ENCODE measurements around the gene MYO5A.

DNA sequence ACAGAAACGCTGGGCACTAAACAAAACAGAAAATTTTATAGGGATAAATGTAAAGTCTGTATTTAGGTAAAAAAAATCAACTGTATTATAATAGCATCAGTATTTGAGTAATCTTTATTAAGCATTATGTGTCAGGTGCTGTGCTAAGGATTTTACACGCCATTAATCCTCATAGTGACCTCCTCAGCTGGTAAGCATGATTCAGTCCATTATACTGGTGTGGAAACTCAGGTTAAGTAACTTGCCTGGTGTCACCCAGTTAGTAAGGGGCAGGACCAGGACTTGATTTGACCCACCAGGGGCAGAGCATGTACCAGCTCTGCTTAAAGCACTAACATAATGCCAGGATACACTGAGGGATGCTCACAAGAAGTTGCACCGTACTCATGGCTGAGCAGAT lies 237.9 kb downstream of the MYO5A start:
- no peak for TF ChIP-seq ZFP36 (IDR thresholded peaks at IDR 0.05; ENCODE audit: borderline replicate concordance, partially characterized antibody)
- TF ChIP-seq, protein P1, sequence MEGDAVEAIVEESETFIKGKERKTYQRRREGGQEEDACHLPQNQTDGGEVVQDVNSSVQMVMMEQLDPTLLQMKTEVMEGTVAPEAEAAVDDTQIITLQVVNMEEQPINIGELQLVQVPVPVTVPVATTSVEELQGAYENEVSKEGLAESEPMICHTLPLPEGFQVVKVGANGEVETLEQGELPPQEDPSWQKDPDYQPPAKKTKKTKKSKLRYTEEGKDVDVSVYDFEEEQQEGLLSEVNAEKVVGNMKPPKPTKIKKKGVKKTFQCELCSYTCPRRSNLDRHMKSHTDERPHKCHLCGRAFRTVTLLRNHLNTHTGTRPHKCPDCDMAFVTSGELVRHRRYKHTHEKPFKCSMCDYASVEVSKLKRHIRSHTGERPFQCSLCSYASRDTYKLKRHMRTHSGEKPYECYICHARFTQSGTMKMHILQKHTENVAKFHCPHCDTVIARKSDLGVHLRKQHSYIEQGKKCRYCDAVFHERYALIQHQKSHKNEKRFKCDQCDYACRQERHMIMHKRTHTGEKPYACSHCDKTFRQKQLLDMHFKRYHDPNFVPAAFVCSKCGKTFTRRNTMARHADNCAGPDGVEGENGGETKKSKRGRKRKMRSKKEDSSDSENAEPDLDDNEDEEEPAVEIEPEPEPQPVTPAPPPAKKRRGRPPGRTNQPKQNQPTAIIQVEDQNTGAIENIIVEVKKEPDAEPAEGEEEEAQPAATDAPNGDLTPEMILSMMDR (IDR thresholded peaks at IDR 0.05), result no peak
- TF ChIP-seq HDAC2 (IDR thresholded peaks at IDR 0.05), result no peak
- TF ChIP-seq POLR2A (IDR thresholded peaks at IDR 0.05; ENCODE audit: low read length), result no peak
- TF ChIP-seq, protein P2, sequence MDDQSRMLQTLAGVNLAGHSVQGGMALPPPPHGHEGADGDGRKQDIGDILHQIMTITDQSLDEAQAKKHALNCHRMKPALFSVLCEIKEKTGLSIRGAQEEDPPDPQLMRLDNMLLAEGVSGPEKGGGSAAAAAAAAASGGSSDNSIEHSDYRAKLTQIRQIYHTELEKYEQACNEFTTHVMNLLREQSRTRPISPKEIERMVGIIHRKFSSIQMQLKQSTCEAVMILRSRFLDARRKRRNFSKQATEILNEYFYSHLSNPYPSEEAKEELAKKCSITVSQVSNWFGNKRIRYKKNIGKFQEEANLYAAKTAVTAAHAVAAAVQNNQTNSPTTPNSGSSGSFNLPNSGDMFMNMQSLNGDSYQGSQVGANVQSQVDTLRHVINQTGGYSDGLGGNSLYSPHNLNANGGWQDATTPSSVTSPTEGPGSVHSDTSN (IDR thresholded peaks at IDR 0.05), result no peak
- no peak for TF ChIP-seq EP300 (IDR thresholded peaks at IDR 0.05)
- TF ChIP-seq BHLHE40 (IDR thresholded peaks at IDR 0.05; ENCODE audit: low read depth, low read length), result no peak
- TF ChIP-seq ESRRA (IDR thresholded peaks at IDR 0.05; ENCODE audit: borderline replicate concordance, low read length), result no peak
- TF ChIP-seq RNF2 (IDR thresholded peaks at IDR 0.05; ENCODE audit: borderline replicate concordance, low read depth), result no peak
- TF ChIP-seq, protein P3, sequence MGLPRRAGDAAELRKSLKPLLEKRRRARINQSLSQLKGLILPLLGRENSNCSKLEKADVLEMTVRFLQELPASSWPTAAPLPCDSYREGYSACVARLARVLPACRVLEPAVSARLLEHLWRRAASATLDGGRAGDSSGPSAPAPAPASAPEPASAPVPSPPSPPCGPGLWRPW (IDR thresholded peaks at IDR 0.05), result no peak
- no peak for TF ChIP-seq HOXB13 (CRISPR knock-in tag; IDR thresholded peaks at IDR 0.05; ENCODE audit: low read depth)
- TF ChIP-seq RCOR1 (IDR thresholded peaks at IDR 0.05; ENCODE audit: low read depth, low read length), result no peak
- no peak for TF ChIP-seq HOXA7 (CRISPR knock-in tag; IDR thresholded peaks at IDR 0.05)
- TF ChIP-seq, protein P4, sequence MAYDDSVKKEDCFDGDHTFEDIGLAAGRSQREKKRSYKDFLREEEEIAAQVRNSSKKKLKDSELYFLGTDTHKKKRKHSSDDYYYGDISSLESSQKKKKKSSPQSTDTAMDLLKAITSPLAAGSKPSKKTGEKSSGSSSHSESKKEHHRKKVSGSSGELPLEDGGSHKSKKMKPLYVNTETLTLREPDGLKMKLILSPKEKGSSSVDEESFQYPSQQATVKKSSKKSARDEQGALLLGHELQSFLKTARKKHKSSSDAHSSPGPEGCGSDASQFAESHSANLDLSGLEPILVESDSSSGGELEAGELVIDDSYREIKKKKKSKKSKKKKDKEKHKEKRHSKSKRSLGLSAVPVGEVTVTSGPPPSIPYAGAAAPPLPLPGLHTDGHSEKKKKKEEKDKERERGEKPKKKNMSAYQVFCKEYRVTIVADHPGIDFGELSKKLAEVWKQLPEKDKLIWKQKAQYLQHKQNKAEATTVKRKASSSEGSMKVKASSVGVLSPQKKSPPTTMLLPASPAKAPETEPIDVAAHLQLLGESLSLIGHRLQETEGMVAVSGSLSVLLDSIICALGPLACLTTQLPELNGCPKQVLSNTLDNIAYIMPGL (CRISPR knock-in tag; IDR thresholded peaks at IDR 0.05; ENCODE audit: borderline replicate concordance), result no peak
